Neural crest cell (in vitro differentiated cells): Measurements from ENCODE around the gene TBC1D4. TPM values are rescaled to one million over a fixed set of nuclear protein-coding genes. Genes with fewer than 3 reads are reported as not detected.

ENCODE experiments used
- DNase-seq: peaks from one replicate; pipeline ENCODE4 v3.0.0; 2021; ENCODE audit warnings: low read depth, mixed read lengths, low spot score
- H3K27ac Mint-ChIP-seq: one replicate; pipeline ENCODE4 v1.8.0; 2021; ENCODE audit warnings: mild to moderate bottlenecking, mixed read lengths; ENCODE audit not compliant: unreplicated experiment
- H3K27me3 Mint-ChIP-seq: 2 replicates; pipeline ENCODE4 v1.8.0; 2021; ENCODE audit warnings: low read depth, mild to moderate bottlenecking, mixed read lengths
- H3K36me3 Mint-ChIP-seq: 2 replicates; pipeline ENCODE4 v1.8.0; 2021; ENCODE audit warnings: low read depth, mild to moderate bottlenecking, mixed read lengths
- H3K4me1 Mint-ChIP-seq: 2 replicates; pipeline ENCODE4 v1.8.0; 2021; ENCODE audit warnings: mixed read lengths
- H3K4me3 Mint-ChIP-seq: one replicate; pipeline ENCODE4 v1.8.0; 2021; ENCODE audit warnings: mild to moderate bottlenecking, mixed read lengths
- H3K9me3 Mint-ChIP-seq: 2 replicates; pipeline ENCODE4 v1.8.0; 2021; ENCODE audit warnings: mixed read lengths
- long read RNA-seq: library from polyadenylated mRNA; unstranded; transcript quantifications from one replicate; pipeline ENCODE4 v2.0.0, GENCODE V29; 2020
- total RNA-seq: library from RNA; stranded (reverse); gene quantifications from 2 replicates; pipeline ENCODE4 v1.2.1, GENCODE V29; 2021
- TF ChIP-seq, protein P1 (sequence below): fragments of 200-600 bp; sonication (generic); conservative IDR thresholded peaks from 2 replicates; pipeline ENCODE4 v1.5.0; 2021; ENCODE audit warnings: antibody characterized with exemption, mild to moderate bottlenecking

TBC1D4 gene, protein sequence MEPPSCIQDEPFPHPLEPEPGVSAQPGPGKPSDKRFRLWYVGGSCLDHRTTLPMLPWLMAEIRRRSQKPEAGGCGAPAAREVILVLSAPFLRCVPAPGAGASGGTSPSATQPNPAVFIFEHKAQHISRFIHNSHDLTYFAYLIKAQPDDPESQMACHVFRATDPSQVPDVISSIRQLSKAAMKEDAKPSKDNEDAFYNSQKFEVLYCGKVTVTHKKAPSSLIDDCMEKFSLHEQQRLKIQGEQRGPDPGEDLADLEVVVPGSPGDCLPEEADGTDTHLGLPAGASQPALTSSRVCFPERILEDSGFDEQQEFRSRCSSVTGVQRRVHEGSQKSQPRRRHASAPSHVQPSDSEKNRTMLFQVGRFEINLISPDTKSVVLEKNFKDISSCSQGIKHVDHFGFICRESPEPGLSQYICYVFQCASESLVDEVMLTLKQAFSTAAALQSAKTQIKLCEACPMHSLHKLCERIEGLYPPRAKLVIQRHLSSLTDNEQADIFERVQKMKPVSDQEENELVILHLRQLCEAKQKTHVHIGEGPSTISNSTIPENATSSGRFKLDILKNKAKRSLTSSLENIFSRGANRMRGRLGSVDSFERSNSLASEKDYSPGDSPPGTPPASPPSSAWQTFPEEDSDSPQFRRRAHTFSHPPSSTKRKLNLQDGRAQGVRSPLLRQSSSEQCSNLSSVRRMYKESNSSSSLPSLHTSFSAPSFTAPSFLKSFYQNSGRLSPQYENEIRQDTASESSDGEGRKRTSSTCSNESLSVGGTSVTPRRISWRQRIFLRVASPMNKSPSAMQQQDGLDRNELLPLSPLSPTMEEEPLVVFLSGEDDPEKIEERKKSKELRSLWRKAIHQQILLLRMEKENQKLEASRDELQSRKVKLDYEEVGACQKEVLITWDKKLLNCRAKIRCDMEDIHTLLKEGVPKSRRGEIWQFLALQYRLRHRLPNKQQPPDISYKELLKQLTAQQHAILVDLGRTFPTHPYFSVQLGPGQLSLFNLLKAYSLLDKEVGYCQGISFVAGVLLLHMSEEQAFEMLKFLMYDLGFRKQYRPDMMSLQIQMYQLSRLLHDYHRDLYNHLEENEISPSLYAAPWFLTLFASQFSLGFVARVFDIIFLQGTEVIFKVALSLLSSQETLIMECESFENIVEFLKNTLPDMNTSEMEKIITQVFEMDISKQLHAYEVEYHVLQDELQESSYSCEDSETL (N-terminal part only)
- total RNA-seq: 13.3 and 13.4 TPM in 2 replicates
- long read RNA-seq, partial matches to known transcripts: 5 of 7 reads
- long read RNA-seq, other reads (novel, unspliced or antisense): 2 of 7 reads

DNA sequence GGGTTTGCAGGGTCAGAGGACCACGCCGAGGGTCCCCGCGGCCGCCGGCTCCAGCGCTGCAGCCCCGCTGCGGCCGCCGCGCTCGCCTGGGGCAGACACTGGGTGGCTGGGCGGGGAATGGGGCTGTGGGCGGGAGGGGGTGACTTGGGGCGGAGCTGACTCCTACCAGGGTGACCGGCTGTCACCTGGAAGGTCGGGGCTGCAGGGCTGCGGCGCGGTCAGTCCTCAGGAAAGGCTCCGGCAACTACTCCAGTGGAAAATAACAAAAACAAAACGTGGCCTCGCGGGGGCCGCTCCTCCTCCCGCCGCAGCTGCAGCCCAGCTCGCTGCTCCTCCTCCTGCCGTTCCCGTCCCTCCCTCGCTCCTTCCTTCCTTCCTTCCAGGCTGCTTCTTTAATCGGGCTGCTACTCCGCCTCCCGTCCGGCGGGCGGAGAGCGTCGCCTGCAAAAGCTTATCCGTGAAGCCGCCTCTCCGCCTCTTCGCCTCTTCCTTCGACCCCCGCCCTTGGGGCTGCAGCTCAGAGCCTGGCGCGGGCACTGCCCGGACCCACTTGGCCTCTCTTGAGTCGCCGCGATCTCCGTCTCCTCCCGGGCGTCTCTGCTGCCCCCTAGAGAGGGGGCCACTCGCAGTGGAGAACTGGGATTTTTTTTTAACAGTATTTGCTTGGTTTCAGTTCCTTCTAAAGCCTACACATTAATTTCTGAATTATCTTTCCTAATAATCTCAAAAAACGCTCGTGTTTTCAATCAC lies at the start of gene TBC1D4:
TBC1D4 (minus strand) TSS at position 100 of the 750 bp plus-strand sequence. CDS start 402 bp downstream, outside the sequence.
- peak within 1 kb of the TSS; percentile 80 for H3K27ac Mint-ChIP-seq
- TF ChIP-seq, protein P1, sequence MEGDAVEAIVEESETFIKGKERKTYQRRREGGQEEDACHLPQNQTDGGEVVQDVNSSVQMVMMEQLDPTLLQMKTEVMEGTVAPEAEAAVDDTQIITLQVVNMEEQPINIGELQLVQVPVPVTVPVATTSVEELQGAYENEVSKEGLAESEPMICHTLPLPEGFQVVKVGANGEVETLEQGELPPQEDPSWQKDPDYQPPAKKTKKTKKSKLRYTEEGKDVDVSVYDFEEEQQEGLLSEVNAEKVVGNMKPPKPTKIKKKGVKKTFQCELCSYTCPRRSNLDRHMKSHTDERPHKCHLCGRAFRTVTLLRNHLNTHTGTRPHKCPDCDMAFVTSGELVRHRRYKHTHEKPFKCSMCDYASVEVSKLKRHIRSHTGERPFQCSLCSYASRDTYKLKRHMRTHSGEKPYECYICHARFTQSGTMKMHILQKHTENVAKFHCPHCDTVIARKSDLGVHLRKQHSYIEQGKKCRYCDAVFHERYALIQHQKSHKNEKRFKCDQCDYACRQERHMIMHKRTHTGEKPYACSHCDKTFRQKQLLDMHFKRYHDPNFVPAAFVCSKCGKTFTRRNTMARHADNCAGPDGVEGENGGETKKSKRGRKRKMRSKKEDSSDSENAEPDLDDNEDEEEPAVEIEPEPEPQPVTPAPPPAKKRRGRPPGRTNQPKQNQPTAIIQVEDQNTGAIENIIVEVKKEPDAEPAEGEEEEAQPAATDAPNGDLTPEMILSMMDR: peak; percentile 85
- peaks cover 25% of the 10 kb centered on the region for H3K4me1 Mint-ChIP-seq
- H3K27me3 Mint-ChIP-seq: peaks cover 22% of the 10 kb centered on the region
- H3K4me3 Mint-ChIP-seq: peak within 1 kb of the TSS; percentile 96
- peak; percentile 74 for DNase-seq
- H3K36me3 Mint-ChIP-seq: no peaks in the 10 kb centered on the region
- H3K9me3 Mint-ChIP-seq: no peaks in the 10 kb centered on the region

- Mint-ChIP-seq H3K4me3 (no peak overlapping the region), H3K9me3 (peaks cover 3% of the 10 kb centered on the region), H3K27me3 (no peaks in the 10 kb centered on the region), H3K36me3 (peaks cover 21% of the 10 kb centered on the region), H3K4me1 (peaks cover 10% of the 10 kb centered on the region), H3K27ac (no peak overlapping the region)
- no peak for DNase-seq
- TF ChIP-seq, protein P1: no peak
Observed at GRCh38 chr13:75530549-75530961, 48.6 kb upstream of the TBC1D4 start.

- Mint-ChIP-seq H3K9me3 (peaks cover 14% of the 10 kb centered on the region), H3K4me3 (no peak overlapping the region), H3K4me1 (no peaks in the 10 kb centered on the region), H3K36me3 (peaks cover 13% of the 10 kb centered on the region), H3K27ac (no peak overlapping the region), H3K27me3 (no peaks in the 10 kb centered on the region)
- TF ChIP-seq, protein P1: no peak
- DNase-seq: no peak
Observed at GRCh38 chr13:75521956-75522355, 40.0 kb upstream of the TBC1D4 start.

DNA sequence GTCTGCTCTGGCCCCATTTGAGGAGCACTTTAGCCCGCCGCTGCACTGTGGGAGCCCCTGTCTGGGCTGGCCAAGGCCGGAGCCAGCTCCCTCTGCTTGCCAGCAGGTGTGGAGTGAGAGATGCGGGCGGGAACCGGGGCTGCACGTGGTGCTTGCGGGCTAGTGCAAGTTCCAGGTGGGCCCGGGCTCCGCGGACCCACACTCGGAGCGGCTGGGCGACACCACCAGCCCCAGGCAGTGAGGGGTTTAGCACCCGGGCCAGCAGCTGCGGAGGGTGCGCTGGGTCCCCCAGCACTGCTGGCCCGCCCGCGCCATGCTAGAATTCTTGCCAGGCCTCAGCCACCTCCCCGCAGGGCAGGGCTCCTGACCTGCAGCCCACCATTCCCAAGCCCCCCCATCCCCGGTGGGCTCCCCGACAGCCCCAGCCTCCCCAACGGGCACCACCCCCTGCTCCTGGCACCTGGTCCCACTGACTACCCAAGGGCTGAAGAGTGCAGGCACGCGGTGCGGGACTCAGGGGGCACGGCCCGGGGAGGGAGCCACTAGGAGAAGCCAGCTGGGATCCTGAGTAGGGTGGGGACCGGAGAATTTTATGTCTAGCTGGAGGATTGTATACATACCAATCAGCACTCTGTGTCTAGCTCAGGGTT lies 36.6 kb upstream of the TBC1D4 start:
- peaks cover 6% of the 10 kb centered on the region for H3K36me3 Mint-ChIP-seq
- H3K9me3 Mint-ChIP-seq: peaks cover 14% of the 10 kb centered on the region
- H3K4me3 Mint-ChIP-seq: no peak overlapping the region
- H3K27me3 Mint-ChIP-seq: no peaks in the 10 kb centered on the region
- TF ChIP-seq, protein P1: no peak
- H3K4me1 Mint-ChIP-seq: no peaks in the 10 kb centered on the region
- no peak for DNase-seq
- H3K27ac Mint-ChIP-seq: no peak overlapping the region
